Spinal cord (tissue), 10 donors: ENCODE data around the gene P2RX4. TPM values are rescaled to one million over a fixed set of nuclear protein-coding genes. Genes with fewer than 3 reads are reported as not detected.
"Not testable (repeated sequence)": the region's sequence is repeated elsewhere in the genome, so short reads cannot be mapped to it uniquely, and the experiment has no call there.

ENCODE experiments used
- DNase-seq, 6 donors: peaks; one replicate each; pipeline versions ENCODE4 v3.0.0 to v3.0.0-alpha.2; 2013 to 2015; ENCODE audit warnings: low spot score in 6 of 6, low read depth in 4 of 6
- H3K27ac ChIP-seq: one replicate; pipeline ENCODE4 v1.5.1; 2013; ENCODE audit warnings: low read depth, low read length, control low read depth
- H3K27me3 ChIP-seq: one replicate; pipeline ENCODE4 v1.6.1; 2013; ENCODE audit warnings: low read length; ENCODE audit not compliant: control insufficient read depth, insufficient read depth
- H3K36me3 ChIP-seq: one replicate; pipeline ENCODE4 v1.6.1; 2013; ENCODE audit warnings: low read length; ENCODE audit not compliant: control insufficient read depth, insufficient read depth
- H3K4me1 ChIP-seq: one replicate; pipeline ENCODE4 v1.6.1; 2013; ENCODE audit warnings: low read length; ENCODE audit not compliant: control insufficient read depth, insufficient read depth
- H3K4me3 ChIP-seq: one replicate; pipeline ENCODE4 v1.5.1; 2013; ENCODE audit warnings: low read depth, low read length, control low read depth
- H3K9me3 ChIP-seq: one replicate; pipeline ENCODE4 v1.6.1; 2013; ENCODE audit warnings: low read length; ENCODE audit not compliant: control insufficient read depth, insufficient read depth
- WGBS: methylation state at CpG from one replicate; pipeline ENCODE4 v1.1.5; 2013; ENCODE audit warnings: missing lambda C conversion rate; ENCODE audit not compliant: insufficient coverage; 5-methylcytosine and 5-hydroxymethylcytosine counted together
- polyA plus RNA-seq, 2 donors: library from polyadenylated mRNA; unstranded; fragments of 120-200 nt; gene quantifications; one replicate each; pipeline ENCODE4 v1.2.1, GENCODE V29; 2013; ENCODE audit not compliant: insufficient read length in 2 of 2
- total RNA-seq, 2 donors: library from RNA; depleted of rRNA in 1 of 2; stranded (reverse); fragments of 120-200 nt in 1 of 2; fragments of >200 nt in 1 of 2; gene quantifications; one replicate each; pipeline versions ENCODE4 v1.2.3 to v1.2.4, GENCODE V29; 2013 to 2014
- donor health status: healthy.

Gene P2RX4
- total and polyA plus RNA-seq, 4 donors = 14.4 to 27.9 (median 18.1) TPM

DNA sequence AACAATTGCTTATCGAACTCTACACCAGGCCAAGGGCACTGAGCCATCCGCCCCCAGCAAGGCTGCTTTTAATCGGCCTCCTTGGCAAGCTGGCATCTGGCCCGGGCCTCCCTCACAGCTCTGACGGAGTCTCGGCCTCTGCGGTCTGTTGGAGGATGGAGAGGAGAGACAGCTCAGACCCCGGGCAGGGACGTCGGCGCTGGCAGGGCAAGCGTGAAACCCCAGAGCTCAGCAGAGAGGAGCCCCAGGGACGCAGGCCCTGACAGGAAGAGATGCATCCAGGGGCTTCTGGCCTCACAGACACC lies 69.1 kb downstream of the P2RX4 start:
- Histone ChIP-seq H3K27me3 (no peaks in the 10 kb centered on the region), H3K27ac (peak overlapping the region; percentile 25), H3K36me3 (peaks cover 19% of the 10 kb centered on the region), H3K9me3 (no peaks in the 10 kb centered on the region), H3K4me1 (peaks cover 14% of the 10 kb centered on the region), H3K4me3 (no peak overlapping the region)
- peak in 2 of 6 donors; percentile 17 to 38 for DNase-seq
- 59% methylated on average over 12 of the region's 13 CpGs for WGBS

DNA sequence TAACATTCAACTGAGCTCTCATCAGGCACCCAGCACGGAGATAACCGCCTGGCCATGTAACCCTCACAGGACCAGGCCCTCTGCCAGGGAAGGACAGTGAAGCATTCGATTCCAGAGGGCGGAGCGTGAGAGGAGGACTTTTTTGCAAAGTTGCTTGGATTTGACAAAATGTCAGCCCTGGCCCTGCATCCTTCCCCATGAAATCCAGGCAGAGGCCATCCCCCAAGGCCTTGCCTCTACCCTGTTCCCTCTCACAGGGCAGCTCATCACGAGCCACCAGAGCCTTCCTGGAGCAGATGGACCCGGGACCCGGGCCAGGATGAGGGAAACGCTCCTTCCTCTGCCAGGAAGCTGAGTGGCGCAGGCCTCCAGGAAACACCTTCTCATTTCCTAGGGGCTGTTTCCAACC lies 69.6 kb downstream of the P2RX4 start:
- Histone ChIP-seq H3K4me3 (no peak overlapping the region), H3K4me1 (peaks cover 14% of the 10 kb centered on the region), H3K9me3 (no peaks in the 10 kb centered on the region), H3K27ac (peak overlapping the region; percentile 25), H3K36me3 (peaks cover 14% of the 10 kb centered on the region), H3K27me3 (no peaks in the 10 kb centered on the region)
- 55% methylated on average over 10 of the region's 10 CpGs for WGBS
- DNase-seq = peak in 2 of 6 donors; percentile 13 to 56

DNA sequence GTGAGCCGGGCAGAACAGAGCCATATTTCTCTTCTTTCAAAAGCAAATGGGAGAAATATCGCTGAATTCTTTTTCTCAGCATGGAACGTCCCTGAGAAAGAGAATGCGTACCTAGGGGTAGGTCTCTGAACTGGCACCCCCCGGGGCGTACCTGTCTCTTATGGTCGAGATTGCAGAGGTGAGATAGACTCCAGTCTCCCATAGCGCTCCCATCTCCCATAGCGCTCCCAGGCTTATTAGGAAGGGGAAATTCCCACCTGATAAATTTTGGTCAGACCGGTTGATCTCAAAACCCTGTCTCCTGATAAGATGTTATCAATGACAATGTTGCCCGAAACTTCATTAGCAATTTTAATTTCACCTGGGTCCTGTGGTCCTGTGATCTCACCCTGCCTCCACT lies 70.6 kb downstream of the P2RX4 start:
- not testable (repeated sequence) for H3K27ac ChIP-seq, DNase-seq, H3K36me3 ChIP-seq, H3K9me3 ChIP-seq, H3K4me3 ChIP-seq, H3K27me3 ChIP-seq
- H3K4me1 ChIP-seq = peaks cover 14% of the 10 kb centered on the region
- WGBS = 100% methylated on average over 2 of the region's 11 CpGs

DNA sequence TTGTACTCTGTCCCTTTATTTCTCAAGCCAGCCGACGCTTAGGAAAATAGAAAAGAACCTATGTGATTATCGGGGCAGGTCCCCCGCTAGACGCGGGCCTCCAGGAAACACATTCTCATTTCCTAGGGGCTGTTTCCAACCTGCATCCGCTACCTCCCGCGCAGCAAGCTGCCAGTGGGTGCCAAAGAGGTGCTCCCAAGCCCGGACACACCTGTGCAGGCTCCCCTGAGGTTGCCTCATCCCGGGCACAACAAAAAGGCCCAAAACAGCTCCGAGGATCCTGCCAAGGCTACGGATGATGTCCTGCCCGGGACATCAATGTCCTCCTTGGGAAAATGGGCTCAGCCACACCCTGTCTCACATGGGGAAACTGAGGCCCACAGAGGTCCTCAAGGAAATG lies 71.2 kb downstream of the P2RX4 start:
- H3K27me3 ChIP-seq, H3K27ac ChIP-seq, H3K4me3 ChIP-seq, H3K36me3 ChIP-seq, DNase-seq, H3K9me3 ChIP-seq: not testable (repeated sequence)
- peaks cover 14% of the 10 kb centered on the region for H3K4me1 ChIP-seq
- WGBS = 78% methylated on average over 12 of the region's 14 CpGs

DNA sequence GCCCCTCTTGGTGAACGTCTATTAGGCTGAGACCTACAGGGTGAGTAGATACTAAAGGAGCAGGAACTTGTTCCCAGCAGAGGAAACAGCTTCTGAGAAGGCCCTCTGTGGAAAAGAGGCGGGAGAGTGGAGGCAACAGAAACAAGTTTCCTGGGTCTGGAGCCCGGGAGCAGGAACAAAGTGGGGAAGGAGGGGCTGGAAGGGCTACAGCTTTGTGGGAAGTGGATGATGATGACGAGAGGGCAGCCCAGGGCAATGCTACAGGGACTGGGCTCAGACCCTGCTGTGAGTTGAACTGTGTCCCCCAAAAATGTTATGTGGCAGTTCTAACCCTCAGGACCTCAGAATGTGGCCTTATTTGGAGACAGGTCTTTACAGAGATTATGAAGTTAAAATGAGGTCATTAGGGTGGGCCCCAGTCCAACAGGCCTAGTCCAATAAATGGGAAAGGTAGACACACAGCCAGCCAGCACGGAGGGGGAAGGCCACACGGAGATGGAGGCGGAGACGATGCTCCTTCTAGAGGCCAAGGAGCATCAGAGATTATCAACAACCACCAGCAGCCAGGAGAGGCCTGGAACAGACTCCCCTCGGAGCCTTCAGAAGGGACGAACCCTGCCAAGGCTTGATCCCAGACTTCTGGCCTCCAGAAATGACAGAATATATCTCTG lies 72.3 kb downstream of the P2RX4 start:
- H3K36me3 ChIP-seq = peaks cover 10% of the 10 kb centered on the region
- no peaks in the 10 kb centered on the region for H3K9me3 ChIP-seq
- DNase-seq = no peak
- H3K4me1 ChIP-seq = peaks cover 14% of the 10 kb centered on the region
- H3K27me3 ChIP-seq = no peaks in the 10 kb centered on the region
- H3K4me3 ChIP-seq = no peak overlapping the region
- no peak overlapping the region for H3K27ac ChIP-seq
- 87% methylated on average over 10 of the region's 10 CpGs for WGBS

DNA sequence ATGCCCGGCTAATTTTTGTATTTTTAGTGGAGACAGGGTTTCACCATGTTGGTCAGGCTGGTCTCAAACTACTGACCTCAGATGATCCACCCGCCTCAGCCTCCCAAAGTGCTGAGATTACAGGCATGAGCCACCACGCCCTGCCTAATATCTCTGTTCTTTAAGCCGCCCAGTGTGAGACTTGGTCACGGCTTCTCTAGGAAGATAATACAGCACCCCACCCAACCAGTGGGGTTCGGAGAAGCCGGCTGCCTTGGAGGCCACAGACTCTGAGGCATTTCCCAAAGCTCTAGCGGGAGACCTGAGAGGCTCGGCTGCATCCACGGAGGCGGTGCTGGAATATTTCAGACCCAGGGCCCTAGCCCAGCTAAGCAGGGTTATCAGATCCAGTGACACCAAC lies 73.0 kb downstream of the P2RX4 start:
- not testable (repeated sequence) for H3K4me3 ChIP-seq, H3K27me3 ChIP-seq, H3K9me3 ChIP-seq, H3K36me3 ChIP-seq, DNase-seq, H3K27ac ChIP-seq
- 90% methylated on average over 9 of the region's 11 CpGs for WGBS
- peaks cover 14% of the 10 kb centered on the region for H3K4me1 ChIP-seq

DNA sequence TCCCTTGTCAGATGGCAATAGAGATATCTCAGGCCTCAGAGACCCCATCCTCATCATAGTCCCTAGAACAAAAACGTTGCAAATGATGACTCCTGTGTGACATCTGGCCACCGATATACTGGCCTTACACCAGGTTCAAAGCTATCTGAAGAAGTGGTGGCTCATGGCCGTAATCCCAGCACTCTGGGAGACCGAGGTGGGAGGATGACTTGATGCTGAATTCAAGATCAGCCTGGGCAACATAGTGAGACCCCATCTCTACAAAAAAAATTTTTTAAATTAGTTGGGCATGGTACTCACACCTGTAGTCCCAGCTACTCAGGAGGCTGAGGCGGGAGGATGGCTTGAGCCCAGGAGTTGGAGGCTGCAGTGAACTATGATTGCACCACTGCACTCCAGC lies 73.5 kb downstream of the P2RX4 start:
- 71% methylated on average over 1 of the region's 5 CpGs for WGBS

More for the DNA sequence above, 73.5 kb downstream of the P2RX4 start:
- no peaks in the 10 kb centered on the region for H3K27me3 ChIP-seq
- no peak for DNase-seq
- H3K9me3 ChIP-seq = no peaks in the 10 kb centered on the region
- no peak overlapping the region for H3K27ac ChIP-seq
- H3K36me3 ChIP-seq = peaks cover 13% of the 10 kb centered on the region
- H3K4me3 ChIP-seq = no peak overlapping the region
- peaks cover 17% of the 10 kb centered on the region for H3K4me1 ChIP-seq

Other genes starting within 250 kb of the P2RX4 start
- gene HNF1A, start 231.6 kb upstream of the P2RX4 start, total RNA-seq = not detected
- under 1 TPM in 1 of 2 donors, not detected in 1; 0.36 TPM for gene HNF1A, start 231.6 kb upstream of the P2RX4 start, polyA plus RNA-seq
- gene C12orf43, start 193.6 kb upstream of the P2RX4 start, total RNA-seq = 10 to 100 TPM; 15.6 to 20.1 TPM
- gene C12orf43, start 193.6 kb upstream of the P2RX4 start, polyA plus RNA-seq = 10 to 100 TPM; 24.8 to 24.9 TPM
- gene OASL, start 170.9 kb upstream of the P2RX4 start, total RNA-seq = under 1 TPM; 0.39 to 0.59 TPM
- under 1 TPM; 0.15 to 0.21 TPM for gene OASL, start 170.9 kb upstream of the P2RX4 start, polyA plus RNA-seq
- 10 to 100 TPM in 1 of 2 donors, 1 to 10 TPM in 1; 8.7 to 16.8 TPM for gene P2RX7, start 77.3 kb upstream of the P2RX4 start, total RNA-seq
- 10 to 100 TPM; 18.0 to 19.9 TPM for gene P2RX7, start 77.3 kb upstream of the P2RX4 start, polyA plus RNA-seq
- gene CAMKK2, start 86.6 kb downstream of the P2RX4 start, total RNA-seq = 10 to 100 TPM; 18.0 to 25.3 TPM
- gene CAMKK2, start 86.6 kb downstream of the P2RX4 start, polyA plus RNA-seq = 10 to 100 TPM; 37.3 to 44.2 TPM
- 100 to 1,000 TPM; 151 to 186 TPM for gene ANAPC5, start 142.3 kb downstream of the P2RX4 start, total RNA-seq
- 100 to 1,000 TPM; 131 to 162 TPM for gene ANAPC5, start 142.3 kb downstream of the P2RX4 start, polyA plus RNA-seq
- gene RNF34, start 190.0 kb downstream of the P2RX4 start, total RNA-seq = 10 to 100 TPM; 52.6 to 71.7 TPM
- gene RNF34, start 190.0 kb downstream of the P2RX4 start, polyA plus RNA-seq = 10 to 100 TPM; 41.4 to 49.8 TPM